Prostate gland (tissue), 2 donors: ENCODE measurements around the gene TATDN2. TPM values are rescaled to one million over a fixed set of nuclear protein-coding genes. Genes with fewer than 3 reads are reported as not detected.

Source experiments
- DNase-seq: peaks from one replicate; pipeline ENCODE4 v3.0.0-alpha.2; 2019; ENCODE audit warnings: low spot score
- H3K27ac ChIP-seq, 2 donors: fragments of 200-600 bp; sonication (generic); 2 replicates each; pipeline ENCODE4 v1.5.1; 2017 to 2019
- H3K27me3 ChIP-seq: fragments of 200-600 bp; sonication (generic); replicated peaks from 2 replicates; pipeline ENCODE4 v1.5.1; 2019; ENCODE audit not compliant: insufficient read depth
- H3K36me3 ChIP-seq, 2 donors: fragments of 200-600 bp; sonication (generic); 1 replicate in 1 of 2; 2 replicates in 1 of 2; pipeline versions ENCODE4 v1.5.1 to v1.8.1; 2017 to 2019
- H3K4me1 ChIP-seq: fragments of 200-600 bp; sonication (generic); replicated peaks from 2 replicates; pipeline ENCODE4 v1.5.1; 2019
- H3K4me3 ChIP-seq, 2 donors: fragments of 200-600 bp; sonication (generic); 2 replicates each; pipeline ENCODE4 v1.5.1; 2017 to 2019
- H3K9me3 ChIP-seq: fragments of 200-600 bp; sonication (generic); 2 replicates; pipeline ENCODE4 v1.5.1; 2017
- POLR2A ChIP-seq: fragments of 450-650 bp; IDR thresholded peaks from one replicate; pipeline ENCODE4 v1.6.1; 2016; ENCODE audit warnings: antibody characterized with exemption, mild to moderate bottlenecking
- POLR2AphosphoS5 ChIP-seq: sonication (generic); formaldehyde crosslinking; IDR thresholded peaks from one replicate; pipeline ENCODE4 v1.6.1; 2017; ENCODE audit warnings: antibody characterized with exemption
- WGBS: methylation state at CpG from one replicate; pipeline ENCODE4 v1.1.5; 2018; 5-methylcytosine and 5-hydroxymethylcytosine counted together
- intact Hi-C: fragments of 100-400 bp; cut with DNase I; formaldehyde crosslinking; loops from one replicate; pipeline ENCODE4 v1.14.2; 2022
- total RNA-seq, 2 donors: library from RNA; depleted of rRNA; stranded (reverse); fragments of >200 nt; gene quantifications; one replicate each; pipeline ENCODE4 v1.1.0, GENCODE V29; 2016
- TF ChIP-seq, protein P1 (sequence below), 4 experiments: fragments of 200-600 bp in 2 of 4; fragments of 450-650 bp in 2 of 4; sonication (generic) in 2 of 4; IDR thresholded peaks; 1 replicate in 3 of 4; 2 replicates in 1 of 4; pipeline ENCODE4 v1.5.1; 2016 to 2019; ENCODE audit warnings: antibody characterized with exemption in 4 of 4, mild to moderate bottlenecking in 2 of 4, moderate library complexity in 2 of 4

Gene TATDN2
- total RNA-seq, 2 donors from 2014 or later: 25.4 to 27.1 TPM

DNA sequence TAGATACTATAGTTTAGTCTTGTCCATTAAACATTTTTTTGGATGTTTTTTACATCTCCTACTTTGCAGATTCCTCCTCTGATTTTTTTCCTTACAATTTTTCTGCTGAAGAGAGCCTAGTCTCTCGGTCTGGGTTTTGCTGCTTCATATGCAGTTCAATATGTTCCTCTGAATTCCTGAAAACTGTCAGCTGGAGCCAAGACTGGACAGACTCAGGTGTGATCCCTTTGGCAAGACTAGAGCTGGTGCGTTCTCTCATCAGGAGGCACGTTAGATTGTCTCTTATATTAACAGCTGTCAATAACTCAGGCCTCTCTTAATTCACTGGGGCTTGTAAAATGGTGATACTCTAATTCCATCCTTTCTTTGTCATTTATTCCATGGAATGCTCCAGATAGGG is 57.9 kb downstream of the TATDN2 start:
- WGBS: 90% methylated on average over 3 of the region's 3 CpGs
- H3K27ac ChIP-seq: no peak overlapping the region
- TF ChIP-seq, protein P1, sequence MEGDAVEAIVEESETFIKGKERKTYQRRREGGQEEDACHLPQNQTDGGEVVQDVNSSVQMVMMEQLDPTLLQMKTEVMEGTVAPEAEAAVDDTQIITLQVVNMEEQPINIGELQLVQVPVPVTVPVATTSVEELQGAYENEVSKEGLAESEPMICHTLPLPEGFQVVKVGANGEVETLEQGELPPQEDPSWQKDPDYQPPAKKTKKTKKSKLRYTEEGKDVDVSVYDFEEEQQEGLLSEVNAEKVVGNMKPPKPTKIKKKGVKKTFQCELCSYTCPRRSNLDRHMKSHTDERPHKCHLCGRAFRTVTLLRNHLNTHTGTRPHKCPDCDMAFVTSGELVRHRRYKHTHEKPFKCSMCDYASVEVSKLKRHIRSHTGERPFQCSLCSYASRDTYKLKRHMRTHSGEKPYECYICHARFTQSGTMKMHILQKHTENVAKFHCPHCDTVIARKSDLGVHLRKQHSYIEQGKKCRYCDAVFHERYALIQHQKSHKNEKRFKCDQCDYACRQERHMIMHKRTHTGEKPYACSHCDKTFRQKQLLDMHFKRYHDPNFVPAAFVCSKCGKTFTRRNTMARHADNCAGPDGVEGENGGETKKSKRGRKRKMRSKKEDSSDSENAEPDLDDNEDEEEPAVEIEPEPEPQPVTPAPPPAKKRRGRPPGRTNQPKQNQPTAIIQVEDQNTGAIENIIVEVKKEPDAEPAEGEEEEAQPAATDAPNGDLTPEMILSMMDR (IDR thresholded peaks at IDR 0.05): no peak

DNA sequence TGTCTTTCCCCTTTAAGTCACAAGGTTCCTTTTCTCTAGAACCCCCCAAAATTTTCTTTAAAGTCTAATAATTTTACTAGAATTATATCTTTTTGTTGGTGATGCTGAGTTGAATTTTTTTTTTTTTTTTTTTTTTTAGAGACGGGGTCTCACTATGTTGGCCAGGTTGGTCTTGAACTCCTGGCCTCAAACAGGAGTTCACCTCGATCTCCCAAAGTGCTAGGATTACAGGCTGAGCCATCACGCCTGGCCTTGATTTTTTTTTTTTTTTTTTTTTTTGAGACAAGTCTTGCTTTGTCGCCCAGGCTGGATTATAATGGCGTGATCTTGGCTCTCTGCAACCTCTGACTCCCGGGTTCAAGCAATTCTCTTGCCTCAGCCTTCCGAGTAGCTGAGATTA is 60.4 kb downstream of the TATDN2 start:
- H3K36me3 ChIP-seq: peaks cover 5 to 23% of the 10 kb centered on the region in 2 donors
- 94% methylated on average over 7 of the region's 7 CpGs for WGBS
- intact Hi-C loops: no loop called here

More for the DNA sequence above, 57.9 kb downstream of the TATDN2 start:
- H3K4me3 ChIP-seq: no peak overlapping the region
- intact Hi-C loops: no loop called here
- no peaks in the 10 kb centered on the region for H3K4me1 ChIP-seq
- DNase-seq: no peak
- H3K9me3 ChIP-seq: no peaks in the 10 kb centered on the region
- H3K27me3 ChIP-seq: no peaks in the 10 kb centered on the region
- peaks cover 13 to 19% of the 10 kb centered on the region in 2 donors for H3K36me3 ChIP-seq

DNA sequence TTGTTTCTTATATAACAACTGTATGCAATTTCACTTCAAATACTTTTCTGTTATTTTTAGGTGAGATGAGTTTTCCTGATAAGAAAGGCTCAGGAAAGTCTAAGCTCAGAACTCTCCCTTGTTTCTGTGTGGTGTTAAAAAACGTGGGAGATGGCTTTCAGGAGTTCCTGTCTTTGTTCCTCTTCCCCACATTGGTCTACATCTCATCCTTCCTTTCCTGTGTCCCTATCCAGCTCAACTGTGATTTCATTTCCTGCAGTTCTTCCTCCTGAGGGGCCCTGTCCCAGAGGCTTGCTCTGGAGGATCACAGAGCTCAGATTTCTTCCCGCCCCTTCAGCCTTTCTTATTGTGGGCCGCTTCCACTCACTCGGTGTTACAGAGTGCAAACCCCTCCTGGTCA is 61.5 kb downstream of the TATDN2 start:
- DNase-seq: no peak
- H3K4me3 ChIP-seq: no peak overlapping the region
- no peak overlapping the region for H3K27ac ChIP-seq
- intact Hi-C loops: no loop called here
- no peaks in the 10 kb centered on the region for H3K9me3 ChIP-seq
- peaks cover 6 to 18% of the 10 kb centered on the region in 2 donors for H3K36me3 ChIP-seq
- TF ChIP-seq POLR2AphosphoS5 (no peak), POLR2A (no peak)
- TF ChIP-seq, protein P1 (IDR thresholded peaks at IDR 0.05): no peak
- WGBS: 56% methylated on average over 4 of the region's 4 CpGs
- no peaks in the 10 kb centered on the region for H3K4me1 ChIP-seq
- H3K27me3 ChIP-seq: no peaks in the 10 kb centered on the region

More for the DNA sequence above, 60.4 kb downstream of the TATDN2 start:
- Histone ChIP-seq H3K4me3 (no peak overlapping the region), H3K27ac (no peak overlapping the region), H3K27me3 (no peaks in the 10 kb centered on the region), H3K4me1 (no peaks in the 10 kb centered on the region), H3K9me3 (no peaks in the 10 kb centered on the region)
- no peak for DNase-seq
- TF ChIP-seq POLR2A: no peak
- TF ChIP-seq, protein P1 (IDR thresholded peaks at IDR 0.05): no peak
- no peak for TF ChIP-seq POLR2AphosphoS5

DNA sequence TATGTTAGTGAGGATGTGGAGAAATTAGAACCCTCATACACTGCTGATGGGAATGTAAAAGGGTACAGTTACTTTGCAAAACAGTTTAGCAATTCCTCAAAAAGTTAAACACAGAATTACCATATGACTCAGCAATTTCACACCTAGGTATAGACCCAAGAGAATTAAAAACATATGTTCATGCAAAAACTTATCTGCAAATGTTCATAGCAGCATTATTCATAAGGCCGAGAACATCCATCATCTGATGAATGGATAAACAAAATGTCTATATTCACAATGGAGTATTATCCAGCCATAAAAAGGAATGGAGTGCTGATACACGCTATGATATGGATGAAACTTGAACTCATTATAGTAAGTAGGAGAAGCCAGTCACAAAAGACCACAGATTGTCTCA is 62.3 kb downstream of the TATDN2 start:
- Histone ChIP-seq H3K27me3 (no peaks in the 10 kb centered on the region), H3K4me3 (no peak overlapping the region), H3K27ac (no peak overlapping the region), H3K36me3 (peaks cover 8 to 11% of the 10 kb centered on the region in 2 donors), H3K9me3 (no peaks in the 10 kb centered on the region), H3K4me1 (no peaks in the 10 kb centered on the region)
- DNase-seq: no peak
- TF ChIP-seq, protein P1 (IDR thresholded peaks at IDR 0.05): no peak
- TF ChIP-seq POLR2A: no peak
- TF ChIP-seq POLR2AphosphoS5: no peak
- 88% methylated on average over 2 of the region's 2 CpGs for WGBS
- intact Hi-C loops: no loop called here

DNA sequence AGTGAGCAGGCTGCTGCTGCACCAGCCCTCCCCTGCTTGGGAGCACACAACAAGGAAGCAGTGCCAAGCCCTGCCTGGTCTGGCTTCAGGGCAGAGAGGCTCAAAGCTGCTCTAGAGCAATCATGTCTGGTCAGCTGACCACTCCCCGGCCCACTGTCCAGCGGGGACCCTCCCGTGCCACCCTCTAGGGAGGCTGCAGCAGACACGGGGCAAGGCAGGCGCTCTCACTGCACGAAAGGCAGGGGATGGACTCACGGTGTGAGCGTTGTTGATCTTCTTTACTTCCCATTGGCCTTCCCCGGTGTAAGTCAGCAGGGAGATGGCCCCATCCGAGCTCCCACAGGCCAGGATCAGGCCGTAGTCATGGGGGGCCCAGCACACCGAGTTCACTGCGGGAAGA is 63.5 kb downstream of the TATDN2 start:
- H3K36me3 ChIP-seq: peaks cover 11 to 12% of the 10 kb centered on the region in 2 donors
- intact Hi-C loops: no loop called here

More for the DNA sequence above, 63.5 kb downstream of the TATDN2 start:
- H3K4me1 ChIP-seq: no peaks in the 10 kb centered on the region
- no peak for DNase-seq
- no peak overlapping the region for H3K4me3 ChIP-seq
- TF ChIP-seq POLR2A: no peak
- TF ChIP-seq, protein P1 (IDR thresholded peaks at IDR 0.05): no peak
- no peak for TF ChIP-seq POLR2AphosphoS5
- no peaks in the 10 kb centered on the region for H3K27me3 ChIP-seq
- WGBS: 84% methylated on average over 13 of the region's 13 CpGs
- no peaks in the 10 kb centered on the region for H3K9me3 ChIP-seq
- H3K27ac ChIP-seq: no peak overlapping the region
